Keratinocyte (primary cell): Measurements from ENCODE around the gene RPS27L. TPM values are rescaled to one million over a fixed set of nuclear protein-coding genes. Genes with fewer than 3 reads are reported as not detected.

ENCODE experiments used
- polyA plus RNA-seq, 5 experiments: library from polyadenylated mRNA; depleted of rRNA in 3 of 5; stranded (reverse) in 3 of 5; stranded (forward) in 1 of 5; unstranded in 1 of 5; fragments of >200 nt; gene quantifications; 1 replicate in 1 of 5; 2 replicates in 3 of 5; 3 replicates in 1 of 5; pipeline versions ENCODE4 v1.2.1 to v1.2.3, GENCODE V29; 2011 to 2012; ENCODE audit warnings: missing spikeins in 2 of 5, low read depth in 1 of 5, low replicate concordance in 1 of 5

RPS27L gene
- polyA plus RNA-seq, 1 donor (not counting 4 experiments of a cell fraction or from before 2014, with no cell fraction given): 208 TPM

Other genes with a start within 250 kb of the RPS27L start
- gene TPM1, start 114.7 kb downstream of the RPS27L start, polyA plus RNA-seq: 348 to 381 TPM (median 370 TPM) in 3 replicates
- gene LACTB, start 35.6 kb downstream of the RPS27L start, polyA plus RNA-seq: 17.4 to 27.4 TPM (median 19.1 TPM) in 3 replicates
- gene RAB8B, start 32.1 kb upstream of the RPS27L start, polyA plus RNA-seq: 26.4 to 34.6 TPM (median 31.2 TPM) in 3 replicates
- 4.6 to 7.7 TPM (median 7.0 TPM) in 3 replicates for gene APH1B, start 120.1 kb upstream of the RPS27L start, polyA plus RNA-seq
- gene CA12, start 224.4 kb upstream of the RPS27L start, polyA plus RNA-seq: 101 to 220 TPM (median 158 TPM) in 3 replicates